Measurements from ENCODE around the gene DENND2A. TPM values are rescaled to one million over a fixed set of nuclear protein-coding genes. Genes with fewer than 3 reads are reported as not detected.

DENND2A gene
- total RNA-seq, 2 experiments from 2014 or later, result not detected

DNA sequence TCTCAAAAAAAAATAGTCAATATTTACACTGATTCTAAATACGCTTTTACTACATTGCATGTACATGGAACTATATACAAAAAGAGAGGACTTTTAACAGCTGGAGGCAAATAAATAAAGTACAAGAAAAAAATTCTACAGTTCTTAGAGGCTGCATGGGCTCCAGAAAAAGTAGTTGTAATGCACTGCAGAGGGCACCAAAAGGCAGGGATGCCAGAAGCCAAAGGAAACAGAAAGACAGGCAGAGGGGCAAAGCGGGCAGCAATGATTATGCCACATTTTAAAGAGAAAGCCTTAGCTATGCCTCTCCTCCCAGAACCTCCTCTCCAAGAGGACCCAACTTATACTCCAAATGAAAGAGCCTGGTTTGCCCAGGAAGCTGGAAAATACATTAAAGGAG is 20.5 kb upstream of the DENND2A start:
- intact Hi-C loops (cut with micrococcal nuclease), result no loop called here
- no peak overlapping the region for H3K4me3 Mint-ChIP-seq
- no peaks in the 10 kb centered on the region for H3K36me3 Mint-ChIP-seq (ENCODE audit: low read depth)
- no peak for DNase-seq
- ChIA-PET POLR2A (interaction anchor here (0.6 kb wide), 1 partner anchor 96 kb away, joined by 4 read pairs; no protein-coding TSS in a partner anchor), CTCF (interaction anchor here (1.0 to 1.6 kb wide), 2 partner anchors 14 to 323 kb away, joined by 3 to 4 read pairs; no protein-coding TSS in a partner anchor)
- no peaks in the 10 kb centered on the region for H3K9me3 Mint-ChIP-seq
- H3K4me1 Mint-ChIP-seq (ENCODE audit: low read depth), result peaks cover 10% of the 10 kb centered on the region
- no peak overlapping the region for H3K27ac Mint-ChIP-seq
- TF ChIP-seq, protein P1, sequence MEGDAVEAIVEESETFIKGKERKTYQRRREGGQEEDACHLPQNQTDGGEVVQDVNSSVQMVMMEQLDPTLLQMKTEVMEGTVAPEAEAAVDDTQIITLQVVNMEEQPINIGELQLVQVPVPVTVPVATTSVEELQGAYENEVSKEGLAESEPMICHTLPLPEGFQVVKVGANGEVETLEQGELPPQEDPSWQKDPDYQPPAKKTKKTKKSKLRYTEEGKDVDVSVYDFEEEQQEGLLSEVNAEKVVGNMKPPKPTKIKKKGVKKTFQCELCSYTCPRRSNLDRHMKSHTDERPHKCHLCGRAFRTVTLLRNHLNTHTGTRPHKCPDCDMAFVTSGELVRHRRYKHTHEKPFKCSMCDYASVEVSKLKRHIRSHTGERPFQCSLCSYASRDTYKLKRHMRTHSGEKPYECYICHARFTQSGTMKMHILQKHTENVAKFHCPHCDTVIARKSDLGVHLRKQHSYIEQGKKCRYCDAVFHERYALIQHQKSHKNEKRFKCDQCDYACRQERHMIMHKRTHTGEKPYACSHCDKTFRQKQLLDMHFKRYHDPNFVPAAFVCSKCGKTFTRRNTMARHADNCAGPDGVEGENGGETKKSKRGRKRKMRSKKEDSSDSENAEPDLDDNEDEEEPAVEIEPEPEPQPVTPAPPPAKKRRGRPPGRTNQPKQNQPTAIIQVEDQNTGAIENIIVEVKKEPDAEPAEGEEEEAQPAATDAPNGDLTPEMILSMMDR (IDR thresholded peaks at IDR 0.05), result no peak
- H3K27me3 Mint-ChIP-seq, result peaks cover 5% of the 10 kb centered on the region
- no peak for ATAC-seq

- peaks cover 5% of the 10 kb centered on the region for H3K27me3 Mint-ChIP-seq
- no peak for DNase-seq
- ChIA-PET CTCF (interaction anchor here (0.8 to 1.4 kb wide), 2 partner anchors 10 to 14 kb away, joined by 3 read pairs; no protein-coding TSS in a partner anchor), POLR2A (no interaction called here)
- H3K4me1 Mint-ChIP-seq (ENCODE audit: low read depth), result peaks cover 15% of the 10 kb centered on the region
- no peaks in the 10 kb centered on the region for H3K9me3 Mint-ChIP-seq
- ATAC-seq, result no peak
- no peak overlapping the region for H3K4me3 Mint-ChIP-seq
- no peak overlapping the region for H3K27ac Mint-ChIP-seq
- TF ChIP-seq, protein P1 (IDR thresholded peaks at IDR 0.05), result no peak
- no peaks in the 10 kb centered on the region for H3K36me3 Mint-ChIP-seq (ENCODE audit: low read depth)
- intact Hi-C loops (cut with micrococcal nuclease), result no loop called here
Measured at GRCh38 chr7:140659856-140660255, 19.2 kb upstream of the DENND2A start.

GRCh38 chr7:140657891-140658290 is 17.3 kb upstream of the DENND2A start:
- DNase-seq (no peak), ATAC-seq (no peak)
- Mint-ChIP-seq H3K27me3 (peaks cover 5% of the 10 kb centered on the region), H3K9me3 (no peaks in the 10 kb centered on the region), H3K4me1 (ENCODE audit: low read depth) (peaks cover 17% of the 10 kb centered on the region), H3K36me3 (ENCODE audit: low read depth) (no peaks in the 10 kb centered on the region), H3K27ac (no peak overlapping the region), H3K4me3 (no peak overlapping the region)
- ChIA-PET POLR2A (no interaction called here), CTCF (interaction anchor here (1.7 kb wide), 1 partner anchor 16 kb away, joined by 7 read pairs; the partner anchor contains the start of gene ADCK2)
- intact Hi-C loops (cut with micrococcal nuclease), result no loop called here
- TF ChIP-seq, protein P1 (IDR thresholded peaks at IDR 0.05), result no peak

DNA sequence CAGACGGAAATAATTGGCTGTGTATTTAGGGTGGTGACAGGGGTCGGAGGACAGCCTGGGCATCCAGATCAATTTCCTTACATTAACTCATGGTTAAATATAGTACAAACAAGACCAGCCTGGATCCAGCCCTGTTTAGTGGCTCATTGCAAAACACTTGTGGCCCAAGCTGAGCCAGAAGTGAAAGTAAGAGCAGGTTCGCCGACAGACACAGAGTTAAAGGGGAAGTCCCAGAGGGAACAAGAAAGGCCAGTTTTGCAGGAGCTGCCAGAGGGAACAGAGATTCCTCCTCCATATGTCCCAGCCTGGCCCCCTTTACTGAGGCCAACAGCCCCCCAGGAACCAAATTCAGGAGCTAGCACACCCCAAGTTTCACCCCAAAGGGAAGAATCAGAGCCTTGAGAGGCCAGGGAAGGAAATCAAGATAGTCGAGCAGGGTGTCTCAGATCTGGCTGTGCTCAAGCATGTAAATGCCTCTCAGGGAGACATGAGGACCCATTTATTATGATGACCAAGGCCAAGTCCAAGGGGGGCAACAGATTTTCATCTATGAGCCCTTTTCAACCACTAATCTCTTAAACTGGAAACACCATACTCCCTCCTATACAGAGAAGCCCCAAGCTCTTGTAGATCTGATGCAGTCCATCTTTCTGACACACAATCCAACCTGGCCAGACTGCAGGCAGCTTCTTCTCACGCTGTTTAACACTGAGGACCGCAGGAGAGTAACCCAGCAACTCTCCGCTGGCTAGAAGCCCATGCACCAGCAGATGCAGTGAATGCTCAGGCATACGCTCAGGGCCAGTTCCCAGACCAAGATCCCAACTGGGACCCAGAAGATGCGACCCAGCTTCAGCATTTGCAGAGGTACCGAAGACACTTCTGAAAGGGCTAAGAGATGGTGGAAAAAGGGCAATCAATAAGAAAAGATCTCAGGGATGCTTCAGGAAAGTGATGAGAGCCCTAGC is 16.2 kb upstream of the DENND2A start:
- ATAC-seq (peak; percentile 92), DNase-seq (peak; percentile 66)
- intact Hi-C loops (cut with micrococcal nuclease), result no loop called here
- H3K36me3 Mint-ChIP-seq (ENCODE audit: low read depth), result no peaks in the 10 kb centered on the region
- no peaks in the 10 kb centered on the region for H3K9me3 Mint-ChIP-seq
- H3K27ac Mint-ChIP-seq, result peak overlapping the region; percentile 73
- ChIA-PET POLR2A (interaction anchor here (0.9 kb wide), 1 partner anchor 30 kb away, joined by 3 read pairs; no protein-coding TSS in a partner anchor), CTCF (interaction anchor here (1.0 to 1.7 kb wide), 3 partner anchors 12 to 139 kb away, joined by 3 to 12 read pairs (median 7); partner anchors contain the start of gene ADCK2)
- TF ChIP-seq, protein P1 (IDR thresholded peaks at IDR 0.05), result no peak
- peaks cover 5% of the 10 kb centered on the region for H3K27me3 Mint-ChIP-seq
- H3K4me3 Mint-ChIP-seq, result peak overlapping the region; percentile 68
- peaks cover 17% of the 10 kb centered on the region for H3K4me1 Mint-ChIP-seq (ENCODE audit: low read depth)

Measured in activated CD8-positive, alpha-beta T cell treated with anti-CD3 and anti-CD28 coated beads for 36 hours (primary cell).